Smooth muscle cell (in vitro differentiated cells): Measurements from ENCODE around the gene ST6GALNAC4. TPM values are rescaled to one million over a fixed set of nuclear protein-coding genes. Genes with fewer than 3 reads are reported as not detected.

Experiments used
- DNase-seq: peaks from one replicate; lab custom pipeline; 2025; ENCODE audit not compliant: unreplicated experiment; lab: John Stamatoyannopoulos, UW
- H2AFZ ChIP-seq: fragments of 200-600 bp; sonication (generic); 2 replicates; pipeline ENCODE4 v1.6.0; 2016; ENCODE audit warnings: antibody characterized with exemption, low read depth, mild to moderate bottlenecking
- H3F3A ChIP-seq: fragments of 200-600 bp; sonication (generic); 2 replicates; pipeline ENCODE4 v1.6.0; 2017; ENCODE audit warnings: antibody characterized with exemption, low read depth
- H3K27ac ChIP-seq: fragments of 200-600 bp; sonication (generic); 2 replicates; pipeline ENCODE4 v1.5.1; 2016; ENCODE audit warnings: low read depth, mild to moderate bottlenecking
- H3K27me3 ChIP-seq: fragments of 200-600 bp; sonication (generic); 2 replicates; pipeline ENCODE4 v1.6.1; 2016; ENCODE audit warnings: low read depth, mild to moderate bottlenecking
- H3K36me3 ChIP-seq: fragments of 200-600 bp; sonication (generic); 2 replicates; pipeline ENCODE4 v1.5.1; 2016; ENCODE audit warnings: low read depth
- H3K4me1 ChIP-seq: fragments of 200-600 bp; sonication (generic); 2 replicates; pipeline ENCODE4 v1.5.1; 2016; ENCODE audit warnings: low read depth
- H3K4me2 ChIP-seq: fragments of 200-600 bp; sonication (generic); 2 replicates; pipeline ENCODE4 v1.6.0; 2016; ENCODE audit warnings: mild to moderate bottlenecking
- H3K4me3 ChIP-seq: fragments of 200-600 bp; sonication (generic); 2 replicates; pipeline ENCODE4 v1.5.1; 2016; ENCODE audit warnings: mild to moderate bottlenecking
- H3K79me2 ChIP-seq: fragments of 200-600 bp; sonication (generic); 2 replicates; pipeline ENCODE4 v1.6.0; 2016; ENCODE audit warnings: low read depth, mild to moderate bottlenecking
- H3K9ac ChIP-seq: fragments of 200-600 bp; sonication (generic); 2 replicates; pipeline ENCODE4 v1.6.0; 2016; ENCODE audit warnings: low read depth
- H3K9me3 ChIP-seq: fragments of 200-600 bp; sonication (generic); replicated peaks from 2 replicates; pipeline ENCODE4 v1.5.1; 2016; ENCODE audit warnings: low read depth
- H4K20me1 ChIP-seq: fragments of 200-600 bp; sonication (generic); 2 replicates; pipeline ENCODE4 v1.6.0; 2016; ENCODE audit warnings: low read depth
- WGBS: methylation state at CpG from one replicate; pipeline ENCODE4 v1.1.7; 2016; ENCODE audit warnings: low lambda C conversion rate; 5-methylcytosine and 5-hydroxymethylcytosine counted together
- polyA plus RNA-seq: library from polyadenylated mRNA; unstranded; fragments of >200 nt; fragmentation: Nextera tagmentation; extraction: Ambion mirVana; gene quantifications from 2 replicates; pipeline ENCODE4 v1.2.1, GENCODE V29; 2016
- total RNA-seq: library from RNA; depleted of rRNA; stranded (reverse); fragments of >200 nt; gene quantifications from 2 replicates; pipeline ENCODE4 v1.2.3, GENCODE V29; 2014
- TF ChIP-seq, protein P1 (sequence below): fragments of 200-600 bp; sonication (generic); IDR thresholded peaks from 2 replicates; pipeline ENCODE4 v1.5.1; 2017; ENCODE audit warnings: borderline replicate concordance, mild to moderate bottlenecking, antibody characterized with exemption; ENCODE audit not compliant: insufficient read depth, poor library complexity, severe bottlenecking

The ST6GALNAC4 gene
- total and polyA plus RNA-seq, 2 experiments from 2014 or later, result 12.1 to 22.5 TPM

DNA sequence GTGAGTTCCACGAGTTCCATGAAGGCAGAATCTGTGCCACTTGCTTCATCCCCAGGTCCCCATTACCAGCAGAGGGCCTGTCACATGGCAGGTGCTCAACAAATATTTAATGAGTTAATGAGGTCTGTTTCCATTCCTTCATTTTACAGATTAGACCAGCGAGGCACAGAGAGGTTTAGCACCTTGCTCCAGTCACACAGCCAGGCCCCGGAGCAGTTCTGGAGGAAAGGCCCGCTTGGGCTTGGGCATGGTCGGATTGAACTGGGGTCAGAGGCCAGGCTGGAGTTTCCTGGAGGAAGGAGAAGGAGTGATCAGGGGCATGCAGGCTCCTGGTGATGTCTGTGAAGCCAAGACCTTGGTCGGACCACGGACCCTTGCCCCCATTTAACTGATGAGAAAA lies 4.0 kb upstream of the ST6GALNAC4 start:
- Histone ChIP-seq H3K79me2 (no peaks in the 10 kb centered on the region), H3K27me3 (peaks cover 3% of the 10 kb centered on the region), H3K4me3 (no peak overlapping the region), H3F3A (peaks cover 17% of the 10 kb centered on the region), H3K4me2 (no peak overlapping the region), H3K27ac (no peak overlapping the region), H2AFZ (no peak overlapping the region), H3K36me3 (no peaks in the 10 kb centered on the region), H3K4me1 (peaks cover 4% of the 10 kb centered on the region), H3K9me3 (no peaks in the 10 kb centered on the region), H4K20me1 (no peaks in the 10 kb centered on the region), H3K9ac (no peak overlapping the region)
- no peak for DNase-seq
- TF ChIP-seq, protein P1, sequence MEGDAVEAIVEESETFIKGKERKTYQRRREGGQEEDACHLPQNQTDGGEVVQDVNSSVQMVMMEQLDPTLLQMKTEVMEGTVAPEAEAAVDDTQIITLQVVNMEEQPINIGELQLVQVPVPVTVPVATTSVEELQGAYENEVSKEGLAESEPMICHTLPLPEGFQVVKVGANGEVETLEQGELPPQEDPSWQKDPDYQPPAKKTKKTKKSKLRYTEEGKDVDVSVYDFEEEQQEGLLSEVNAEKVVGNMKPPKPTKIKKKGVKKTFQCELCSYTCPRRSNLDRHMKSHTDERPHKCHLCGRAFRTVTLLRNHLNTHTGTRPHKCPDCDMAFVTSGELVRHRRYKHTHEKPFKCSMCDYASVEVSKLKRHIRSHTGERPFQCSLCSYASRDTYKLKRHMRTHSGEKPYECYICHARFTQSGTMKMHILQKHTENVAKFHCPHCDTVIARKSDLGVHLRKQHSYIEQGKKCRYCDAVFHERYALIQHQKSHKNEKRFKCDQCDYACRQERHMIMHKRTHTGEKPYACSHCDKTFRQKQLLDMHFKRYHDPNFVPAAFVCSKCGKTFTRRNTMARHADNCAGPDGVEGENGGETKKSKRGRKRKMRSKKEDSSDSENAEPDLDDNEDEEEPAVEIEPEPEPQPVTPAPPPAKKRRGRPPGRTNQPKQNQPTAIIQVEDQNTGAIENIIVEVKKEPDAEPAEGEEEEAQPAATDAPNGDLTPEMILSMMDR, result no peak
- WGBS, result 94% methylated on average over 7 of the region's 7 CpGs

DNA sequence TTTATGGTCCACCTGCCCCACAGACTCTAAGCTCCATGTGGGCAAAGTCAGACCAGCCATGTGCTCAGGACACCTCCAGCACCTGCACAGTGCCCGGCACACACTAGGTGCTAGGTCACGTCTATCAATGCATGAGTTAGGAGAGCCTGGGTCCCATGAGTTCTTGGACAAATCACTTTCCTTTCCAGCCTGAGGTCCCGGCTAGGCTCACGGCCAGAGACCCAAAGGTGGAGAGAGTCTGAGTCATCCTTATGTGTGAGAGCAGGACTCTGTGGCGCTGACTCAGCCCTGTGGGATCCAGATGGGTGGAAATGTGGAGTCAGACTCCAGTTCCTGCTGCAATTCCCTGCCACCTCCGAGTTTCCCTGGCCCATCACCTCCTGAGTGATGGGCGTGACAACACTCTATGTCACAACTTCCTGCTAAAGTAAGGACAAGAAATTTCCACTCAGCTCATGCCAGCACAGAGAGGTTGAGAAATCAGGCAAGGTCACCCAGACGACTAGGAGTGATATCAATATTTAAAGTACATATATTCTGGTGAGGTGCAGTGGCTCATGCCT lies 2.5 kb upstream of the ST6GALNAC4 start:
- peak overlapping the region; percentile 75 for H3K27ac ChIP-seq
- H3K4me2 ChIP-seq, result peak overlapping the region; percentile 9
- H3K36me3 ChIP-seq, result no peaks in the 10 kb centered on the region
- no peak overlapping the region for H2AFZ ChIP-seq
- TF ChIP-seq, protein P1, result no peak
- H3K9ac ChIP-seq, result no peak overlapping the region
- no peaks in the 10 kb centered on the region for H3K9me3 ChIP-seq
- H4K20me1 ChIP-seq, result no peaks in the 10 kb centered on the region
- H3F3A ChIP-seq, result peaks cover 17% of the 10 kb centered on the region
- peak; percentile 52 for DNase-seq
- H3K79me2 ChIP-seq, result no peaks in the 10 kb centered on the region
- H3K4me1 ChIP-seq, result peaks cover 4% of the 10 kb centered on the region
- H3K27me3 ChIP-seq, result no peaks in the 10 kb centered on the region
- H3K4me3 ChIP-seq, result no peak overlapping the region
- WGBS, result 23% methylated on average over 8 of the region's 8 CpGs

DNA sequence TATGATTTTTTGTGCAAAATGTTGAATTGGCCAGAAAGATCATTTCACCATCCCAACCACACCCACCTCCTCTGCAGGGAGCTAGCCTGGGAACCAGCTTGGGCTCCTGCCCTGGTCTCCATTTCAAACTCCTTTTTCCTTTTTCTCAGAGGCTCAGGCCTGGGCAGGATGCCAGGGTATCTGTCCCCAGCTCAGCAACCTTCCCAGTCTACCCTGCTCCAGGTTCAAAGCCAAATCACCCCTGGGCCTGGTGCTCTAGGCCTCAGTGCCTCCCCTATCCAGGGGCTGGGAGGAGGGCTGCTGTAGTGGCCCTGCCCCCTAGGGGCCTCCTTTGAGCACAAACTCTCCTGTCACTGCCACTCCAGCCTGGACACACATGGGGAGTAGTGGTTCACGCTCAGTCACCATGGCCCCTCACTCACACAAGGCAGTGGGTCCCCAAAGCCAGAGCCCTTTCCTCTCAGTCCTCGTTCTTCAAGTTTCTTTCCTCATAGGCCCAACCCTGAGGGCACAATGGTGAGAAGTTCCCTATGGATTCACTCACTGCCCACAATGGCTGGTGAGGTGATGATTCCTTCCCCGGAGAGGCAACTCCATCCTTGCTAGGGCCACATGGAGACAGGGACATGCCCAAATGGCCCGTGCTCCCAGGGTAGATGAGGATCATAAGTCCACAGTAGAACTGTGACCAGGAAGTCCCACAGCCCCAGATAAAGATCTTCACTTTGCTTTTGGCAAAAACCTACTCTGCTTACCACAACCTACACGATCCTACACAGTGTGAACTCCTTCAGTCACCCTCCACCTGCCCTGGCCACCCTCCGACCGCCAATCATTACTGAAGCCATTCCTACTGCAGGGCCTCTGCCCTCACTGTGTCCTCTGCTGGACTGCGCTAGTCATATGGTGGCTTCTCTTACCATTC lies 1.6 kb upstream of the ST6GALNAC4 start:
- no peak for DNase-seq
- H3K27ac ChIP-seq, result peak overlapping the region; percentile 75
- H3K4me2 ChIP-seq, result peak overlapping the region; percentile 9

More for the DNA sequence above, 1.6 kb upstream of the ST6GALNAC4 start:
- TF ChIP-seq, protein P1, result no peak
- peaks cover 4% of the 10 kb centered on the region for H3K4me1 ChIP-seq
- H3K4me3 ChIP-seq, result no peak overlapping the region
- no peaks in the 10 kb centered on the region for H4K20me1 ChIP-seq
- H3K27me3 ChIP-seq, result no peaks in the 10 kb centered on the region
- no peaks in the 10 kb centered on the region for H3K79me2 ChIP-seq
- H2AFZ ChIP-seq, result no peak overlapping the region
- peaks cover 14% of the 10 kb centered on the region for H3F3A ChIP-seq
- H3K36me3 ChIP-seq, result no peaks in the 10 kb centered on the region
- no peak overlapping the region for H3K9ac ChIP-seq
- no peaks in the 10 kb centered on the region for H3K9me3 ChIP-seq
- WGBS, result 87% methylated on average over 8 of the region's 8 CpGs
